ENCODE measurements around the gene ANKEF1. TPM values are rescaled to one million over a fixed set of nuclear protein-coding genes. Genes with fewer than 3 reads are reported as not detected.

The ANKEF1 gene
- total RNA-seq, 1 donor from 2014 or later, result 1.3 TPM

GRCh38 chr20:9994676-9995075 lies 40.1 kb upstream of the ANKEF1 start:
- intact Hi-C loops (cut with micrococcal nuclease), result no loop called here
- Histone ChIP-seq H3K27me3 (ENCODE audit: low read depth) (no peaks in the 10 kb centered on the region), H3K4me3 (no peak overlapping the region), H3K9me3 (replicated peaks) (peaks cover 8% of the 10 kb centered on the region), H3K36me3 (no peaks in the 10 kb centered on the region), H3K27ac (replicated peaks) (no peak overlapping the region), H3K4me1 (no peaks in the 10 kb centered on the region)
- TF ChIP-seq CTCF (IDR thresholded peaks at IDR 0.05; ENCODE audit: borderline replicate concordance), result no peak
- DNase-seq, result no peak

DNA sequence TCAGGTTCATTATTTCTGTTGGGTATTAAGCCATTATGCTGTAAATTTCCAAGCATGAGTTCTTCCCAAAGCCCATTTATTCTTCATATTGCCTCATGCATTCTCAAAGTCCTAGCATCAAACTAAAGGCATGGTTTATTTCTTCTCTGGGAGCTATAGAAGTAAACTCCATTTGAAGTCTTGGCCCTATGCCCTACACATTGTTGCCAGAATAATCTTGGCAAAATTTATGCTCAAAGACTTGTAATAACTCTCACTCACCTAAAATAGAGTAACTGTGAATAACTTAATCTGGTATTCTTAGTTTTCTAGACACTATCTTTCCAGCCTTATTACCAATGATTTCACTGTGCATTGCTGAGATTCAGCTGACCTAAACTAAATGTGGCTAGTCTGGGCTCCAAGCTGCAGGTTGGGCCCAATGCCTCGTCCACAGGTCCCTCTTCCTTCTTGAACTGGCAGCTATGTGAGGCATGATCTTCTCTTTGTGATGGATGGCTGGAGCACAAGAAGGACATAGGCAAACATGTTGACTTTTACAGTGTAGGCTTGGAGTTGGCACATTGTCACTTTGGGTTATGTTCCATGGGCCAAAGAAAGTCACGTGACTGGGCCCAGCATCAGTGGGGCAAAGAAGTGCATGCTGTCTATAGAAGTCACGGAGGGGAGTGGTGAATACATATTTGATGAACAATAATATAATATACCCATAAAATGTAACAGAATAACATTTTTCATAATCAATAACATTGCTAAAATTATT lies 39.1 kb upstream of the ANKEF1 start:
- no peak for DNase-seq
- no peaks in the 10 kb centered on the region for H3K27me3 ChIP-seq (ENCODE audit: low read depth)
- no peak for TF ChIP-seq CTCF (IDR thresholded peaks at IDR 0.05; ENCODE audit: borderline replicate concordance)
- H3K9me3 ChIP-seq (replicated peaks), result peaks cover 8% of the 10 kb centered on the region
- intact Hi-C loops (cut with micrococcal nuclease), result no loop called here
- no peak overlapping the region for H3K27ac ChIP-seq (replicated peaks)
- no peaks in the 10 kb centered on the region for H3K36me3 ChIP-seq
- H3K4me3 ChIP-seq, result no peak overlapping the region
- no peaks in the 10 kb centered on the region for H3K4me1 ChIP-seq

GRCh38 chr20:9996944-9997343 lies 37.8 kb upstream of the ANKEF1 start:
- Histone ChIP-seq H3K27me3 (ENCODE audit: low read depth) (no peaks in the 10 kb centered on the region), H3K36me3 (no peaks in the 10 kb centered on the region), H3K9me3 (replicated peaks) (peaks cover 8% of the 10 kb centered on the region), H3K4me3 (no peak overlapping the region), H3K4me1 (no peaks in the 10 kb centered on the region), H3K27ac (replicated peaks) (no peak overlapping the region)
- intact Hi-C loops (cut with micrococcal nuclease), result no loop called here
- TF ChIP-seq CTCF (IDR thresholded peaks at IDR 0.05; ENCODE audit: borderline replicate concordance), result no peak
- DNase-seq, result no peak

- H3K4me1 ChIP-seq, result no peaks in the 10 kb centered on the region
- no peak overlapping the region for H3K27ac ChIP-seq (replicated peaks)
- no peak for DNase-seq
- H3K27me3 ChIP-seq (ENCODE audit: low read depth), result no peaks in the 10 kb centered on the region
- H3K9me3 ChIP-seq (replicated peaks), result peaks cover 6% of the 10 kb centered on the region
- H3K4me3 ChIP-seq, result no peak overlapping the region
- no peaks in the 10 kb centered on the region for H3K36me3 ChIP-seq
- TF ChIP-seq CTCF (IDR thresholded peaks at IDR 0.05; ENCODE audit: borderline replicate concordance), result no peak
- intact Hi-C loops (cut with micrococcal nuclease), result no loop called here
Measured at GRCh38 chr20:9999645-10000044, 35.1 kb upstream of the ANKEF1 start.

GRCh38 chr20:10002866-10003265 lies 31.9 kb upstream of the ANKEF1 start:
- Histone ChIP-seq H3K9me3 (replicated peaks) (no peaks in the 10 kb centered on the region), H3K27me3 (ENCODE audit: low read depth) (no peaks in the 10 kb centered on the region), H3K4me1 (no peaks in the 10 kb centered on the region), H3K36me3 (no peaks in the 10 kb centered on the region), H3K27ac (replicated peaks) (no peak overlapping the region), H3K4me3 (no peak overlapping the region)
- TF ChIP-seq CTCF (IDR thresholded peaks at IDR 0.05; ENCODE audit: borderline replicate concordance), result no peak
- intact Hi-C loops (cut with micrococcal nuclease), result no loop called here
- DNase-seq, result no peak

Data from left ventricle myocardium inferior (tissue), 1 donor.